ENCODE measurements around the gene ZNF446.

Gene ZNF446

GRCh38 chr19:58519355-58520256 is 43.5 kb downstream of the ZNF446 start, which contains the start of gene ZBTB45:
TSS of gene ZBTB45 (minus strand) at chr19:58519810. CDS start at chr19:58517673, 2,137 bp downstream.
- Histone ChIP-seq H3K9ac (ENCODE audit: low read length) (peak within 1 kb of the TSS; percentile 97), H3K9me3 (ENCODE audit: insufficient read depth, low read length) (no peaks in the 10 kb centered on the region), H3K4me3 (ENCODE audit: low read length) (peak within 1 kb of the TSS; percentile 89), H2AFZ (ENCODE audit: low read depth, low read length) (peak within 1 kb of the TSS; percentile 48; the same call in 1 of the 2 replicates), H3K4me2 (ENCODE audit: low read length) (peak within 1 kb of the TSS; percentile 92), H3K79me2 (ENCODE audit: low read length) (peaks cover 47% of the 10 kb centered on the region), H3K27me3 (ENCODE audit: low read depth, low read length) (no peaks in the 10 kb centered on the region), H4K20me1 (ENCODE audit: insufficient read depth, low read length) (no peaks in the 10 kb centered on the region), H3K27ac (ENCODE audit: low read length) (peak within 1 kb of the TSS; percentile 90), H3K4me1 (ENCODE audit: low read length) (peaks cover 16% of the 10 kb centered on the region), H3K36me3 (replicated peaks; ENCODE audit: low read depth, low read length) (peaks cover 16% of the 10 kb centered on the region)
- TF ChIP-seq EZH2phosphoT487 (IDR thresholded peaks at IDR 0.05; ENCODE audit: low read depth), result no peak
- peak; percentile 95 for TF ChIP-seq CTCF (IDR thresholded peaks at IDR 0.05; ENCODE audit: low read depth, low read length)

- Histone ChIP-seq H4K20me1 (ENCODE audit: insufficient read depth, low read length) (no peaks in the 10 kb centered on the region), H3K4me1 (ENCODE audit: low read length) (peaks cover 13% of the 10 kb centered on the region), H2AFZ (ENCODE audit: low read depth, low read length) (peak overlapping the region; percentile 28; the same call in 1 of the 2 replicates), H3K27ac (ENCODE audit: low read length) (peak overlapping the region; percentile 90), H3K36me3 (replicated peaks; ENCODE audit: low read depth, low read length) (peaks cover 14% of the 10 kb centered on the region), H3K27me3 (ENCODE audit: low read depth, low read length) (no peaks in the 10 kb centered on the region), H3K4me3 (ENCODE audit: low read length) (peak overlapping the region; percentile 89), H3K9ac (ENCODE audit: low read length) (peak overlapping the region; percentile 97), H3K4me2 (ENCODE audit: low read length) (peak overlapping the region; percentile 92), H3K79me2 (ENCODE audit: low read length) (peaks cover 42% of the 10 kb centered on the region), H3K9me3 (ENCODE audit: insufficient read depth, low read length) (no peaks in the 10 kb centered on the region)
- TF ChIP-seq CTCF (IDR thresholded peaks at IDR 0.05; ENCODE audit: low read depth, low read length) (no peak), EZH2phosphoT487 (IDR thresholded peaks at IDR 0.05; ENCODE audit: low read depth) (no peak)
Observed at GRCh38 chr19:58520257-58520599, 44.1 kb downstream of the ZNF446 start.

- no peak overlapping the region for H3K4me2 ChIP-seq (ENCODE audit: low read length)
- peaks cover 7% of the 10 kb centered on the region for H3K36me3 ChIP-seq (replicated peaks; ENCODE audit: low read depth, low read length)
- H4K20me1 ChIP-seq (ENCODE audit: insufficient read depth, low read length), result no peaks in the 10 kb centered on the region
- H3K9me3 ChIP-seq (ENCODE audit: insufficient read depth, low read length), result no peaks in the 10 kb centered on the region
- H3K27ac ChIP-seq (ENCODE audit: low read length), result no peak overlapping the region
- H3K4me1 ChIP-seq (ENCODE audit: low read length), result peaks cover 13% of the 10 kb centered on the region
- H3K9ac ChIP-seq (ENCODE audit: low read length), result no peak overlapping the region
- H3K79me2 ChIP-seq (ENCODE audit: low read length), result peaks cover 29% of the 10 kb centered on the region
- no peak overlapping the region for H3K4me3 ChIP-seq (ENCODE audit: low read length)
- TF ChIP-seq CTCF (IDR thresholded peaks at IDR 0.05; ENCODE audit: low read depth, low read length) (no peak), EZH2phosphoT487 (IDR thresholded peaks at IDR 0.05; ENCODE audit: low read depth) (no peak)
- no peak overlapping the region for H2AFZ ChIP-seq (ENCODE audit: low read depth, low read length)
- H3K27me3 ChIP-seq (ENCODE audit: low read depth, low read length), result no peaks in the 10 kb centered on the region
Observed at GRCh38 chr19:58521651-58522050, 45.5 kb downstream of the ZNF446 start.

GRCh38 chr19:58522709-58523108 is 46.6 kb downstream of the ZNF446 start:
- H3K36me3 ChIP-seq (replicated peaks; ENCODE audit: low read depth, low read length), result no peaks in the 10 kb centered on the region
- no peak overlapping the region for H3K27ac ChIP-seq (ENCODE audit: low read length)
- no peaks in the 10 kb centered on the region for H3K9me3 ChIP-seq (ENCODE audit: insufficient read depth, low read length)
- no peaks in the 10 kb centered on the region for H3K27me3 ChIP-seq (ENCODE audit: low read depth, low read length)
- no peak overlapping the region for H2AFZ ChIP-seq (ENCODE audit: low read depth, low read length)
- no peak overlapping the region for H3K9ac ChIP-seq (ENCODE audit: low read length)
- H3K4me2 ChIP-seq (ENCODE audit: low read length), result no peak overlapping the region
- TF ChIP-seq EZH2phosphoT487 (IDR thresholded peaks at IDR 0.05; ENCODE audit: low read depth) (no peak), CTCF (IDR thresholded peaks at IDR 0.05; ENCODE audit: low read depth, low read length) (no peak)
- peaks cover 13% of the 10 kb centered on the region for H3K4me1 ChIP-seq (ENCODE audit: low read length)
- no peak overlapping the region for H3K4me3 ChIP-seq (ENCODE audit: low read length)
- peaks cover 18% of the 10 kb centered on the region for H3K79me2 ChIP-seq (ENCODE audit: low read length)
- H4K20me1 ChIP-seq (ENCODE audit: insufficient read depth, low read length), result no peaks in the 10 kb centered on the region
